GM12878 (cell line): Measurements from ENCODE around the gene ZNF613. TPM values are rescaled to one million over a fixed set of nuclear protein-coding genes. Genes with fewer than 3 reads are reported as not detected.

Experiments used
- ATAC-seq: fragments of 200-7000 bp; cut with Tn5 transposase; 3 replicates; pipeline ENCODE4 v1.9.1; 2020; ENCODE audit warnings: mild to moderate bottlenecking, moderate library complexity
- BruUV-seq: library from RNA; stranded (reverse); fragments of 400-500 nt; replicated peaks from 2 replicates; lab custom pipeline; 2021; lab: Mats Ljungman, UMichigan
- CTCF ChIA-PET: fragments of 300-600 bp; sonication (Branson Sonifier 250); formaldehyde crosslinking; extraction: SDS; loops from one replicate; lab custom pipeline; 2021; ENCODE audit warnings: inconsistent platforms; lab: Yijun Ruan, JAX
- POLR2A ChIA-PET: fragments of 350-600 bp; formaldehyde crosslinking; extraction: SDS; loops from one replicate; lab custom pipeline; 2021; ENCODE audit warnings: inconsistent platforms; lab: Charles Lee
- RAD21 ChIA-PET: fragments of 300-600 bp; sonication (Branson Sonifier 250); formaldehyde crosslinking; loops from one replicate; lab custom pipeline; 2023; ENCODE audit warnings: antibody characterized with exemption; ENCODE audit not compliant: unreplicated experiment; lab: Charles Lee
- SMC1A ChIA-PET: fragments of 300-600 bp; sonication (Branson Sonifier 250); formaldehyde crosslinking; loops from one replicate; lab custom pipeline; 2023; ENCODE audit not compliant: unreplicated experiment, uncharacterized antibody; lab: Charles Lee
- DNase-seq: peaks from one replicate; pipeline ENCODE4 v3.0.0-alpha.2; 2011; ENCODE audit warnings: low read depth, low spot score
- FAIRE-seq: peaks from 3 replicates; lab custom pipeline; 2011; peaks lifted over from hg19 to GRCh38; lab: Jason Lieb, UNC
- H2AFZ ChIP-seq: 2 replicates; pipeline ENCODE4 v1.6.0; 2011; ENCODE audit warnings: low read depth, low read length, control low read depth; ENCODE audit not compliant: control insufficient read depth
- H3K27ac ChIP-seq: 2 replicates; pipeline ENCODE4 v1.5.1; 2011; ENCODE audit warnings: control low read depth; ENCODE audit not compliant: control insufficient read depth, insufficient read depth
- H3K27me3 ChIP-seq, 2 experiments: replicated peaks in 1 of 2; 2 replicates each; pipeline versions ENCODE4 v1.6.0 to v1.6.1; 2011; ENCODE audit warnings: low read length in 1 of 2; ENCODE audit not compliant: control insufficient read depth in 2 of 2, insufficient read depth in 2 of 2
- H3K36me3 ChIP-seq, 2 experiments: 2 replicates each; pipeline ENCODE4 v1.5.1; 2011; ENCODE audit warnings: low read length in 1 of 2; ENCODE audit not compliant: control insufficient read depth in 2 of 2, insufficient read depth in 2 of 2
- H3K4me1 ChIP-seq: 2 replicates; pipeline ENCODE4 v1.6.1; 2011; ENCODE audit warnings: mild to moderate bottlenecking, low read length, moderate library complexity, mixed read lengths; ENCODE audit not compliant: control insufficient read depth, insufficient read depth
- H3K4me2 ChIP-seq: 2 replicates; pipeline ENCODE4 v1.6.0; 2011; ENCODE audit warnings: control low read depth; ENCODE audit not compliant: control insufficient read depth, insufficient read depth
- H3K4me3 ChIP-seq: fragments of 200-600 bp; sonication (generic); 2 replicates; pipeline ENCODE4 v1.5.1; 2016
- H3K79me2 ChIP-seq: 2 replicates; pipeline ENCODE4 v1.6.0; 2011; ENCODE audit warnings: low read length; ENCODE audit not compliant: control insufficient read depth, insufficient read depth
- H3K9ac ChIP-seq: 2 replicates; pipeline ENCODE4 v1.8.0; 2011; ENCODE audit warnings: low read length, control low read depth, mixed read lengths; ENCODE audit not compliant: control insufficient read depth, insufficient read depth
- H3K9me3 ChIP-seq: replicated peaks from 3 replicates; pipeline ENCODE4 v1.5.1; 2011; ENCODE audit warnings: mild to moderate bottlenecking, low read length; ENCODE audit not compliant: control insufficient read depth, insufficient read depth
- H4K20me1 ChIP-seq: 2 replicates; pipeline ENCODE4 v1.6.0; 2011; ENCODE audit not compliant: control insufficient read depth, insufficient read depth
- CBX3 ChIP-seq: fragments of 200-600 bp; sonication (generic); IDR thresholded peaks from 2 replicates; pipeline ENCODE4 v1.6.1; 2016; ENCODE audit warnings: low read depth, borderline replicate concordance
- JUND ChIP-seq: IDR thresholded peaks from 2 replicates; pipeline ENCODE4 v1.6.1; 2012; ENCODE audit warnings: low read depth, mild to moderate bottlenecking, low read length, improper control_type of control experiment, moderate library complexity
- WGBS: methylation state at CpG from one replicate; pipeline ENCODE4 v1.1.6; 2016; ENCODE audit warnings: low lambda C conversion rate; ENCODE audit not compliant: insufficient replicate concordance, insufficient coverage; ENCODE audit errors: missing lambda C conversion rate; 5-methylcytosine and 5-hydroxymethylcytosine counted together
- in situ Hi-C: fragments of 300-500 bp; cut with MboI; formaldehyde crosslinking; loops from 9 replicates; pipeline ENCODE4 v1.14.3; 2018; ENCODE audit warnings: mixed read lengths
- intact Hi-C: fragments of 100-400 bp; cut with micrococcal nuclease; formaldehyde crosslinking; loops from one replicate; pipeline ENCODE4 v1.14.2; 2022; ENCODE audit not compliant: unreplicated experiment
- polyA plus RNA-seq, 11 experiments: library from polyadenylated mRNA; depleted of rRNA in 4 of 11; unstranded in 6 of 11; stranded (reverse) in 5 of 11; fragments of >200 nt; fragmentation: Nextera tagmentation in 4 of 11; fragmentation: Illumina TruSeq in 1 of 11; extraction: Ambion mirVana in 4 of 11; extraction: Trizol in 1 of 11; gene quantifications; 1 replicate in 1 of 11; 2 replicates in 10 of 11; pipeline versions ENCODE4 v1.2.1 to v1.2.3, GENCODE V29; 2011 to 2016; ENCODE audit warnings: inconsistent platforms in 2 of 11, missing spikeins in 2 of 11, low read depth in 1 of 11
- total RNA-seq, 4 experiments: library from RNA; depleted of rRNA in 3 of 4; stranded (reverse); fragments of >200 nt in 3 of 4; fragmentation: Illumina TruSeq in 1 of 4; extraction: Trizol in 1 of 4; gene quantifications; 2 replicates each; pipeline versions ENCODE4 v1.2.1 to v1.2.3, GENCODE V29; 2013 to 2021
- TF ChIP-seq, protein P1 (sequence below): fragments of 450-650 bp; IDR thresholded peaks from 2 replicates; pipeline ENCODE4 v1.6.1; 2018; ENCODE audit warnings: borderline replicate concordance, mild to moderate bottlenecking; ENCODE audit not compliant: partially characterized antibody

The ZNF613 gene
- total and polyA plus RNA-seq, 10 of the 15 experiments (the other 5 are each of a cell fraction or from before 2014, with no cell fraction given), result 3.3 to 7.8 (median 5.0) TPM

DNA sequence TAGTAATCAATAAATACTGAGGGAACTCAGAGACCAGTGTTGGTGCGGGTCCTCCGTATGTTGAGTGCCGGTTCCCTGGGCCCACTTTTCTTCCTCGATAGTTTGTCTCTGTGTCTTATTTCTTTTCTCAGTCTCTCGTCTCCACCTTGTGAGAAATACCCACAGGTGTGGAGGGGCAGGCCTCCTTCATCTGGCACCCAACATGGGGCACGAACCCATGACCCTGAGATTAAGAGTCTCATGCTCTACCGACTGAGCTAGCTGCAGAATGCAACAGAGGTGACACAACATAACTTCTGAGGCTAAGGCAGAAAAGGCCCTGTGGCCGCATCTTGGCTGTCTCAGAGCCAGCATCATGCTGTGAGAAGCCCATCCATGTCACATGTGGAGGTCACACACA is 5.3 kb upstream of the ZNF613 start:
- DNase-seq (no peak), ATAC-seq (no peak), FAIRE-seq (no peak)
- WGBS, result 71% methylated on average over 7 of the region's 8 CpGs
- ChIA-PET POLR2A (no interaction called here), SMC1A (no interaction called here), RAD21 (no interaction called here), CTCF (no interaction called here)
- no peak overlapping the region for H3K4me2 ChIP-seq
- in situ Hi-C loops, result no loop called here
- H3K9ac ChIP-seq, result no peak overlapping the region
- H4K20me1 ChIP-seq, result no peaks in the 10 kb centered on the region
- BruUV-seq, result no TSS peak
- no peaks in the 10 kb centered on the region for H3K4me1 ChIP-seq
- H3K79me2 ChIP-seq, result no peaks in the 10 kb centered on the region
- intact Hi-C loops, result loop anchor here (10.0 kb wide), 1 partner anchor 123 kb away; the partner anchor contains the start of gene ZNF432
- no peaks in the 10 kb centered on the region for H3K36me3 ChIP-seq
- H3K4me3 ChIP-seq, result no peak overlapping the region
- no peaks in the 10 kb centered on the region for H3K27me3 ChIP-seq
- H2AFZ ChIP-seq, result no peak overlapping the region
- no peak overlapping the region for H3K27ac ChIP-seq
- peaks cover 17% of the 10 kb centered on the region for H3K9me3 ChIP-seq
- 0 out of 2 replicates have a peak, but pooled peaks have one; percentile 28 for TF ChIP-seq CBX3
- TF ChIP-seq, protein P1, sequence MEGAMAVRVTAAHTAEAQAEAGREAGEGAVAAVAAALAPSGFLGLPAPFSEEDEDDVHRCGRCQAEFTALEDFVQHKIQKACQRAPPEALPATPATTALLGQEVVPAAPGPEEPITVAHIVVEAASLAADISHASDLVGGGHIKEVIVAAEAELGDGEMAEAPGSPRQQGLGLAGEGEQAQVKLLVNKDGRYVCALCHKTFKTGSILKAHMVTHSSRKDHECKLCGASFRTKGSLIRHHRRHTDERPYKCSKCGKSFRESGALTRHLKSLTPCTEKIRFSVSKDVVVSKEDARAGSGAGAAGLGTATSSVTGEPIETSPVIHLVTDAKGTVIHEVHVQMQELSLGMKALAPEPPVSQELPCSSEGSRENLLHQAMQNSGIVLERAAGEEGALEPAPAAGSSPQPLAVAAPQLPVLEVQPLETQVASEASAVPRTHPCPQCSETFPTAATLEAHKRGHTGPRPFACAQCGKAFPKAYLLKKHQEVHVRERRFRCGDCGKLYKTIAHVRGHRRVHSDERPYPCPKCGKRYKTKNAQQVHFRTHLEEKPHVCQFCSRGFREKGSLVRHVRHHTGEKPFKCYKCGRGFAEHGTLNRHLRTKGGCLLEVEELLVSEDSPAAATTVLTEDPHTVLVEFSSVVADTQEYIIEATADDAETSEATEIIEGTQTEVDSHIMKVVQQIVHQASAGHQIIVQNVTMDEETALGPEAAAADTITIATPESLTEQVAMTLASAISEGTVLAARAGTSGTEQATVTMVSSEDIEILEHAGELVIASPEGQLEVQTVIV, result no peak

DNA sequence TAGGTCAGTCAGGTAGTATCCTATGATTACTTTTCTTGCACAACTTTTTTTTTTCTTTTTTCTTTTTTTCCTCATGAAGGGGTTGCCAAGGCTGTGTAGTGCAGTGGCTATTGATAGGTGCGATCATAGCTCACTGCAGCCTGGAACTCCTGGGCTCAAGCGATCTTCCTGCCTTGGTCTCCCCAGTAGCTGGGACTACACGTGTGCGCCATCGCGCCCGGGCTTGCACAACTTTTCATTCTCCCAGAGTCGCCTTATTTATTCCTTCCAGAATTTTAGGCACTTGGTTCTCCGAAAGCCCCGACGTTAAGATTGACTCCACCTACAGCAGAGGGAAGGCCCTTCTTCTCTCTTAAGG is 867 bp upstream of the ZNF613 start:
- POLR2A ChIA-PET, result no interaction called here

More for the DNA sequence above, 867 bp upstream of the ZNF613 start:
- H3K9me3 ChIP-seq, result peaks cover 12% of the 10 kb centered on the region
- H3K4me2 ChIP-seq, result peak overlapping the region; percentile 28
- ATAC-seq, result no peak
- H3K4me1 ChIP-seq, result 0 out of 2 replicates have a peak, but pooled peaks cover 2% of the 10 kb centered on the region
- no peak for FAIRE-seq
- intact Hi-C loops, result loop anchor here (2.0 to 10.0 kb wide), 3 partner anchors 60 to 311 kb away; partner anchors contain the start of genes ZNF350 and ZNF432
- no peaks in the 10 kb centered on the region for H3K27me3 ChIP-seq
- H3K4me3 ChIP-seq, result peak overlapping the region; percentile 77
- 67% methylated on average over 11 of the region's 11 CpGs for WGBS
- H3K36me3 ChIP-seq, result peaks cover 0 to 7% of the 10 kb centered on the region in 2 experiments; a peak in 1 of 4 replicates
- CTCF ChIA-PET, result no interaction called here
- TF ChIP-seq JUND, result no peak
- TF ChIP-seq, all 136 proteins: peak for 0
- SMC1A ChIA-PET, result no interaction called here
- Histone ChIP-seq H4K20me1 (no peaks in the 10 kb centered on the region), H3K9ac (no peak overlapping the region), H2AFZ (peak overlapping the region; percentile 100), H3K79me2 (peaks cover 6% of the 10 kb centered on the region), H3K27ac (peak overlapping the region; percentile 70; the same call in 1 of the 2 replicates)
- DNase-seq, result no peak
- in situ Hi-C loops, result no loop called here
- BruUV-seq, result no TSS peak
- RAD21 ChIA-PET, result no interaction called here
